Psoas muscle (tissue), 8 donors: ENCODE data around the gene RAD51B. TPM values are rescaled to one million over a fixed set of nuclear protein-coding genes. Genes with fewer than 3 reads are reported as not detected.

ENCODE experiments used
- ATAC-seq, 4 donors: fragments of 200-7000 bp; cut with Tn5 transposase; one replicate each; pipeline ENCODE4 v1.9.1; 2020; ENCODE audit warnings: moderate library complexity in 3 of 4, mild to moderate bottlenecking in 2 of 4
- DNase-seq, 2 donors: peaks; one replicate each; pipeline ENCODE4 v3.0.0-alpha.2; 2020
- H3K27ac ChIP-seq: fragments of 200-600 bp; one replicate; pipeline ENCODE4 v1.8.0; 2022
- H3K27me3 ChIP-seq, 3 donors: fragments of 200-600 bp in 1 of 3; one replicate each; pipeline versions ENCODE4 v1.6.1 to v1.8.0; 2013 to 2022; ENCODE audit warnings: low read length in 2 of 3, mild to moderate bottlenecking in 2 of 3, moderate library complexity in 1 of 3; ENCODE audit not compliant: insufficient read depth in 3 of 3
- H3K36me3 ChIP-seq, 2 donors: fragments of 200-600 bp in 1 of 2; one replicate each; pipeline versions ENCODE4 v1.6.1 to v1.8.0; 2013 to 2022; ENCODE audit warnings: low read depth in 1 of 2, mild to moderate bottlenecking in 1 of 2, moderate library complexity in 1 of 2; ENCODE audit not compliant: insufficient read depth in 1 of 2
- H3K4me1 ChIP-seq: fragments of 200-600 bp; one replicate; pipeline ENCODE4 v1.8.0; 2022
- H3K4me3 ChIP-seq: fragments of 200-600 bp; one replicate; pipeline ENCODE4 v1.8.0; 2022; ENCODE audit warnings: mild to moderate bottlenecking
- H3K9me3 ChIP-seq: fragments of 200-600 bp; one replicate; pipeline ENCODE4 v1.8.0; 2022
- WGBS, 3 donors: extraction: QIAGEN DNeasy Blood & Tissue Kit; methylation state at CpG; one replicate each; pipeline versions ENCODE4 v1.1.6 to v1.1.7; 2013; 5-methylcytosine and 5-hydroxymethylcytosine counted together
- intact Hi-C, 2 donors: fragments of 100-400 bp; cut with DNase I; formaldehyde crosslinking; loops; one replicate each; pipeline versions ENCODE4 v1.11.0 to v1.14.2; 2022
- polyA plus RNA-seq, 3 donors: library from polyadenylated mRNA; stranded (reverse); fragments of 200-250 nt; gene quantifications; one replicate each; pipeline ENCODE4 v1.2.3, GENCODE V29; 2013
- total RNA-seq, 4 donors: library from RNA; stranded (reverse); fragmentation: NEBNext Ultra II Directional in 2 of 4; extraction: Animal tissue kit (Norgen Biotek cat#: 25700) in 2 of 4; gene quantifications; one replicate each; pipeline versions ENCODE4 v1.2.1 to v1.2.4, GENCODE V29; 2021 to 2023
- TF ChIP-seq, protein P1 (sequence below): fragments of 200-600 bp; IDR thresholded peaks from one replicate; pipeline ENCODE4 v1.8.0; 2022; ENCODE audit warnings: antibody characterized with exemption
- donor health status: healthy with polysubstance abuse.
- donor health status: DM: no; HTN: no; CAD: no; lungs with moderate emphysema.
- donor health status: Bipolar disorder and iron deficiency.
- donor health status: healthy.
- donor health status: DM: yes; HTN: yes; CAD: no.
- donor health status: DM: no; HTN: no; CAD: no.
- donor health status: DM: no; HTN: no; CAD: no.
- donor health status: DM: yes; HTN: yes; CAD: no.

RAD51B gene
- total and polyA plus RNA-seq, 7 donors = 0.60 to 7.2 (median 2.2) TPM

DNA sequence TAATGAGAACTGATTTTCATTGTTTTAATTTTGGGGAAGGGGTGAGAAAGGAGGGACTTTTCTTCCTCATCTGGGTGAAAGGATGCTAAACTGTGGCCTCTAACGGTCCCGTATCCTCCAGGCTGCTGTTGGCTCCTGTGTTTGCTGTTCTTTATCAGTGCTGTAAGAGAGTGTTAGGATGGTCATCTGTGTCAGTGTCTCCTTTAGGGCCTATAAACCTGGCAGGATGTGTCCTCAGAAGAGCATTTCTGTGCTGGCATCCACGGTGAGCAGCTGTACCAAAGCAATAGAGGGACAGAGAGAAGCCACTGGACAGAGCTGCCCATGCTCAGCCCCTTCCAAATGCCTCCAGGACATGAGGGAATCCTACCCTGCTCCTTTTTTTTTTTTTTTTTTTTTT, 720.2 kb downstream of the RAD51B start:
- peak overlapping the region; percentile 70 for H3K27ac ChIP-seq
- no peak for DNase-seq
- H3K9me3 ChIP-seq = no peaks in the 10 kb centered on the region
- intact Hi-C loops = loop anchor here in 1 of 2 donors (5.0 to 10.0 kb wide), 2 partner anchors 62 to 295 kb away; no protein-coding TSS in a partner anchor
- H3K27me3 ChIP-seq = no peaks in the 10 kb centered on the region
- no peaks in the 10 kb centered on the region for H3K36me3 ChIP-seq
- peaks cover 44% of the 10 kb centered on the region for H3K4me1 ChIP-seq
- 30 to 35% (median 33%) methylated on average over 3 of the region's 3 CpGs for WGBS, 3 donors
- ATAC-seq = peak in 3 of 4 donors; percentile 38 to 59 (median 54)
- TF ChIP-seq, protein P1, sequence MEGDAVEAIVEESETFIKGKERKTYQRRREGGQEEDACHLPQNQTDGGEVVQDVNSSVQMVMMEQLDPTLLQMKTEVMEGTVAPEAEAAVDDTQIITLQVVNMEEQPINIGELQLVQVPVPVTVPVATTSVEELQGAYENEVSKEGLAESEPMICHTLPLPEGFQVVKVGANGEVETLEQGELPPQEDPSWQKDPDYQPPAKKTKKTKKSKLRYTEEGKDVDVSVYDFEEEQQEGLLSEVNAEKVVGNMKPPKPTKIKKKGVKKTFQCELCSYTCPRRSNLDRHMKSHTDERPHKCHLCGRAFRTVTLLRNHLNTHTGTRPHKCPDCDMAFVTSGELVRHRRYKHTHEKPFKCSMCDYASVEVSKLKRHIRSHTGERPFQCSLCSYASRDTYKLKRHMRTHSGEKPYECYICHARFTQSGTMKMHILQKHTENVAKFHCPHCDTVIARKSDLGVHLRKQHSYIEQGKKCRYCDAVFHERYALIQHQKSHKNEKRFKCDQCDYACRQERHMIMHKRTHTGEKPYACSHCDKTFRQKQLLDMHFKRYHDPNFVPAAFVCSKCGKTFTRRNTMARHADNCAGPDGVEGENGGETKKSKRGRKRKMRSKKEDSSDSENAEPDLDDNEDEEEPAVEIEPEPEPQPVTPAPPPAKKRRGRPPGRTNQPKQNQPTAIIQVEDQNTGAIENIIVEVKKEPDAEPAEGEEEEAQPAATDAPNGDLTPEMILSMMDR = no peak
- H3K4me3 ChIP-seq = no peak overlapping the region

DNA sequence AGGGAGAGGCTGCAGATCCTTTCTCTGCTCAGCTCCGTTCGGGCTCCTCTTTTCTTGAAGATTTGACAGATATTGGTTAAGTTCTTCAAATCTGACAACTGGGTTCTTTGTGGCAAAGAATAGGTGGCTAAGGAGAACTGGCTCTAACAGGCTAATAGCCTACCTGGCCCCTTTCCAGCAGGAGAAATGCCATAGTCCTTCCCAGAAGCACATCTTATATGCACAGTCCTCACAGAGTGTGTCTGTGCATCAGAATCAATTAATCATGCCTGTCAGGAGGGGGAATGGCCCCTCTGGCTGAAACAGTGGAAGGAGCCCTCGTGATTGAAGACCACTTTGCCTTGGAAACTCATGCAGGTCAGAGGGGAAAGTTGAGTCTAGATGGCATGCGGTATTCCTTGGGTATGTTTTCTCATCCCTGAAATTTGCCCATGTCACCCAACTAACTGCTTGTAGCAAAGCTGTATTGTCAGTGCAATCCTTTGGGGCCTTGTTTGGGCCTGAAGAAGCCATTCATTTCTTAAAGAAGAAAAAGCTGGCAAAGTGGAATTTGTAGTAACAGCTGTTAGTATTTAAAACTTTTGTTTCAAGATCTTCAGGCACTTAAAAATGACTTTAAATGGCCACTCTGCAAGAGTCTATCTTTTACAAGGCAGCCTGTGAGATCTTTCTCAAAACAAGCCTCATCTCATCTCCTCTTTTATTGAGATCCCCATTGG, 721.8 kb downstream of the RAD51B start:
- Histone ChIP-seq H3K27ac (no peak overlapping the region), H3K4me1 (peaks cover 49% of the 10 kb centered on the region)

DNA sequence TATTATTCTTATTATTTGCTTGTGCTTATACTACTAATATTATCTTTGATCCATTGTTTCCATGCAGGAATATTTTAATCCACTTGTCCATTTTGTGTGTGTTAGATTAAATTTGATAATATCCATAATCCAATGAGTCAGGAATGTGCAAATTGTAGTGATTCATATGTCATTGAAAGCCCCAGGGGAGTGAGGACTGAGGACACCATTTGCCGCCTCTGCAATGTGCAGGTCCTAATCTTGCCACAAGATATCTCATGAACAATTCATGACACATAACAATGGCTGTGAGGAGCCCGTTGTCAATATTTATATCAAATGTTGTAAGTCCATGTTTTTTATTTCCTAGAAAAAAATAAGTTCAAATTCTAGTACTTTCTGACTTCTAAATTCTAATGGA, 722.8 kb downstream of the RAD51B start:
- TF ChIP-seq, protein P1 = no peak
- no peak overlapping the region for H3K27ac ChIP-seq
- ATAC-seq (no peak), DNase-seq (no peak)
- 92 to 94% (median 94%) methylated on average over 2 of the region's 2 CpGs for WGBS, 3 donors
- no peaks in the 10 kb centered on the region for H3K36me3 ChIP-seq
- H3K4me3 ChIP-seq = no peak overlapping the region
- H3K27me3 ChIP-seq = no peaks in the 10 kb centered on the region
- H3K9me3 ChIP-seq = no peaks in the 10 kb centered on the region
- intact Hi-C loops = loop anchor here in 1 of 2 donors (5.0 to 10.0 kb wide), 2 partner anchors 65 to 298 kb away; no protein-coding TSS in a partner anchor
- H3K4me1 ChIP-seq = peaks cover 56% of the 10 kb centered on the region

More for the DNA sequence above, 721.8 kb downstream of the RAD51B start:
- 93 to 97% (median 95%) methylated on average over 4 of the region's 4 CpGs for WGBS, 3 donors
- no peak for DNase-seq
- no peaks in the 10 kb centered on the region for H3K9me3 ChIP-seq
- intact Hi-C loops = loop anchor here in 1 of 2 donors (5.0 to 10.0 kb wide), 2 partner anchors 64 to 297 kb away; no protein-coding TSS in a partner anchor
- H3K36me3 ChIP-seq = no peaks in the 10 kb centered on the region
- TF ChIP-seq, protein P1 = no peak
- no peak for ATAC-seq
- H3K4me3 ChIP-seq = no peak overlapping the region
- H3K27me3 ChIP-seq = no peaks in the 10 kb centered on the region

DNA sequence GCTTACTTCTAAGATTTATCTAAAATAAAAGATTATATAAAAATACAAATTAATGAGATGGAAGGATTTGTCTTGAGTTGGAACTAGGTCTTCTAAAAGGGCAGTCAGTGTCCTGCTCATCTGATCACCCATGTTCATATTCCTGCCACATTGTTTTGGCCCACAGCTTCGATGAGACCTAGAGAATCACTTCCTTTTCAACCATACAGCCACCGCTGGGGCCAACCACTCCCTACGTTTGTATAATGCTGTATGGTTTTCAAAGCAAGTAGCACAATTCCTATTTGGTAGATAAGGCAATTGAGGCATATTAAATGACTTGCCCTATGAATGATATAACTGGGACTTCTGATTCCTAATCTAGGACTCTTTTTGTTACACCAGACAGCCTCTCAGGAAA, 723.9 kb downstream of the RAD51B start:
- Histone ChIP-seq H3K36me3 (no peaks in the 10 kb centered on the region), H3K4me3 (no peak overlapping the region), H3K27ac (peak overlapping the region; percentile 96), H3K27me3 (no peaks in the 10 kb centered on the region), H3K9me3 (no peaks in the 10 kb centered on the region), H3K4me1 (peaks cover 60% of the 10 kb centered on the region)
- intact Hi-C loops = loop anchor here in 1 of 2 donors (5.0 to 10.0 kb wide), 2 partner anchors 66 to 299 kb away; no protein-coding TSS in a partner anchor
- DNase-seq = no peak
- ATAC-seq = no peak
- TF ChIP-seq, protein P1 = no peak
- WGBS, 3 donors = 68 to 77% (median 76%) methylated on average over 3 of the region's 3 CpGs
